Muscle layer of colon (tissue), 2 donors: ENCODE data around the gene CXXC4.

Source experiments
- H3K27ac ChIP-seq: one replicate; pipeline ENCODE4 v1.7.0; 2013; ENCODE audit warnings: low read depth, mild to moderate bottlenecking, low read length, moderate library complexity
- H3K27me3 ChIP-seq, 2 donors: one replicate each; pipeline ENCODE4 v1.7.0; 2013; ENCODE audit warnings: low read length in 2 of 2, mild to moderate bottlenecking in 2 of 2; ENCODE audit not compliant: insufficient read depth in 2 of 2, control insufficient read depth in 1 of 2
- H3K36me3 ChIP-seq: one replicate; pipeline ENCODE4 v1.7.0; 2013; ENCODE audit warnings: mild to moderate bottlenecking, low read length; ENCODE audit not compliant: insufficient read depth
- H3K4me1 ChIP-seq: one replicate; pipeline ENCODE4 v1.7.0; 2013; ENCODE audit warnings: mild to moderate bottlenecking, low read length; ENCODE audit not compliant: insufficient read depth
- H3K4me3 ChIP-seq, 2 donors: one replicate each; pipeline ENCODE4 v1.7.0; 2013; ENCODE audit warnings: low read length in 2 of 2, low read depth in 1 of 2, mild to moderate bottlenecking in 1 of 2, moderate library complexity in 1 of 2
- H3K9ac ChIP-seq: one replicate; pipeline ENCODE4 v1.7.0; 2013; ENCODE audit warnings: low read length
- H3K9me3 ChIP-seq: one replicate; pipeline ENCODE4 v1.7.0; 2013; ENCODE audit warnings: mild to moderate bottlenecking, low read length
- donor health status: abdominal sarcoma.
- donor health status: Adenocarcinoma of cecum.

Gene CXXC4

DNA sequence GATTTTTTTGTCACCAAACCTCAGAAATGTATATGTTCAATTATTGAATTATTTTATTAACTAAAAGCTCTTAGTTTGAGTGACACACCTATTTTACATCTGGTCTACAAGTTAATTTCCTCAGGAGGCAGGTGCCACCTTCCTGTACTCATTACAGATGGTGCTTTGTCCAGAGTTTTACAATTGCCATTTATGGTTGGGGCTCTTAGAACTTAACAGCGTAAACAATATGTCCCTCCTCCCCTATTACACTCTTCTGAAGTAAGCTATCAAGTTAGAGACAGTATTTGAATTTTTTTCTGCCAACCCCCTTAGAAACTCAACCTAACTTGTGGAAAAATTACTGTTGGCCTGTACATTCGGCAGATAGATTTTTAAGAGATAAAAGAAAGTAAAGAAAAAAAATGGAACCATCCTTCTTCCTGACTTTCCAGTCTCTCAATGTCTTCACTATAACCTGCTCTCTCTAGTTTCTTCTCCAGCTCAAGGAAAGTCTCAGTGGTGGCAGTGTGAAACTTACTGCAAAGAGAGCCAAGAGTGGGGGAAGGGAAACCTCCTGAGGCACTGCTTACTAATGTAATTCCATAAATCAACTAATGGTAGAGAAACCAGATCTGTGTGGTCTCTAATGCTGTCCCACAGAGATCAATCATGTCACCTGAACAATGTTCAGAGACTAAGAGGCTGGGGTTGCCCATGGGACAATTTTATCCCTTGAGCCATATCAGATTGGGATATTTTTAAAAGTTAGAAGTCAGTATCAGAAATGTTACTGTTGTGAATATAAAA lies 7.8 kb downstream of the CXXC4 start:
- Histone ChIP-seq H3K4me3 (peak overlapping the region in 1 of 2 donors; percentile 20), H3K4me1 (no peaks in the 10 kb centered on the region), H3K27me3 (no peaks in the 10 kb centered on the region), H3K9ac (no peak overlapping the region), H3K36me3 (no peaks in the 10 kb centered on the region), H3K9me3 (no peaks in the 10 kb centered on the region), H3K27ac (no peak overlapping the region)

DNA sequence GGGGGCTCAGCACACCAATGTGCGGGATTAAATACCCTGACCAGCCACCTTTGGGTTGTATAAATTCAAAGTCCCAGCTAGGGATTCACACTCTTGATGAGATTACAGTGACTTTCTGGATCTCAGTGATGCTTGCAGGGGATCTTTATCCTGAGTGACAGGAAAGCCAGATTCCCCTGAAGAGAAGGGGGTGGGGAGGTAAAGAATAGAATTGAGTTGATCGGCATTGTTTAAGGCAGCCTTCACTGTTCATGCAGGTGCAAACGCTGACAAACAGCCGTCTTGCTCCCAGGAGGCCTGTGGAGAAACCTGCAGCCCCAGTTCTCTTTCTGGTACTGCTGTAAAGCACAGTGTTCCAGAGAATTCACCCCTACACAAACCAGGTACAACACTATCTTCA lies 19.0 kb downstream of the CXXC4 start:
- no peaks in the 10 kb centered on the region for H3K36me3 ChIP-seq
- no peak overlapping the region for H3K27ac ChIP-seq
- no peak overlapping the region for H3K9ac ChIP-seq
- H3K27me3 ChIP-seq = no peaks in the 10 kb centered on the region
- H3K4me3 ChIP-seq = no peak overlapping the region
- H3K9me3 ChIP-seq = no peaks in the 10 kb centered on the region
- H3K4me1 ChIP-seq = no peaks in the 10 kb centered on the region

DNA sequence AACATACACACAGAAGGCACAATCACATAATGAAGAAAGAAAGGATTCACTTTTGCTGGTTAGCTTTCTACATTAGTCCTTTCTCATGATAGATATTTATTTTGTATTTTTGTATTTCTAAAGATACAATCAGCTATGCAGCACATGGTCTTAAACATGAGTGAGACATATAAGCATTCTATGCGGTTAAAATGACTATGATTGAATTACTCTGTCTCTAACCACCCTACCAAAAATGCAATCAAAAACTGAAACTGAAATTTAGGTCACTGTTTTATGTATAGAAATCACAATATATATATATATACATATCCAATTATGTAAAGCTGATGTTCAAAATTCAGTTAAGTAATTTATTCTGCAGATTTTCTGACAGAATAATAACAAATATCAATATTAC lies 21.9 kb downstream of the CXXC4 start:
- Histone ChIP-seq H3K9me3 (no peaks in the 10 kb centered on the region), H3K4me1 (no peaks in the 10 kb centered on the region), H3K27me3 (no peaks in the 10 kb centered on the region), H3K36me3 (no peaks in the 10 kb centered on the region), H3K9ac (no peak overlapping the region), H3K4me3 (no peak overlapping the region), H3K27ac (no peak overlapping the region)

DNA sequence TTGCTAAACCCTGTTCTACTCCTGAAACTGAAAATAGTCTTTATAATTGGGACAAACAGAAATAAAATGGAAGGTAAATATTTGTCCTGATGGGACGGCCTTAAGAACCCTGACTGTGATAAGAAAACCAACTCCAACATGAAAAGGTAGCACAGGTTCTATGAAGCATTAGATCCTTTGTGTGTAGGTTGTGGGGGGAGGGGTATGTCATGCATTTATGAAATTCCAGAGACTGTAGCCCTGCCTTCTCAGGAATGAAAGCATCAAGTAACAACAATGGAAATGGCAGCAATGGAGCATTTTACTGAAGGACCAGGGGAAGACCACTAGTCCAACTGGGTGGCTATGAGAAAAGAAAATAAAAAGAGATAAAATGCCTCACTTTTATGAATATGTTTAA lies 23.9 kb downstream of the CXXC4 start:
- Histone ChIP-seq H3K36me3 (no peaks in the 10 kb centered on the region), H3K4me1 (no peaks in the 10 kb centered on the region), H3K9ac (no peak overlapping the region), H3K27me3 (no peaks in the 10 kb centered on the region), H3K27ac (no peak overlapping the region), H3K4me3 (no peak overlapping the region), H3K9me3 (no peaks in the 10 kb centered on the region)

- H3K4me1 ChIP-seq = no peaks in the 10 kb centered on the region
- H3K27me3 ChIP-seq = no peaks in the 10 kb centered on the region
- no peak overlapping the region for H3K4me3 ChIP-seq
- H3K9ac ChIP-seq = no peak overlapping the region
- H3K36me3 ChIP-seq = no peaks in the 10 kb centered on the region
- H3K9me3 ChIP-seq = no peaks in the 10 kb centered on the region
- H3K27ac ChIP-seq = no peak overlapping the region
Observed at GRCh38 chr4:104469794-104470193, 24.9 kb downstream of the CXXC4 start.

- H3K4me1 ChIP-seq = no peaks in the 10 kb centered on the region
- H3K27ac ChIP-seq = no peak overlapping the region
- H3K27me3 ChIP-seq = no peaks in the 10 kb centered on the region
- no peak overlapping the region for H3K9ac ChIP-seq
- H3K4me3 ChIP-seq = no peak overlapping the region
- H3K9me3 ChIP-seq = no peaks in the 10 kb centered on the region
- H3K36me3 ChIP-seq = no peaks in the 10 kb centered on the region
Observed at GRCh38 chr4:104465619-104466018, 29.1 kb downstream of the CXXC4 start.

GRCh38 chr4:104465201-104465600 lies 29.5 kb downstream of the CXXC4 start:
- Histone ChIP-seq H3K9me3 (no peaks in the 10 kb centered on the region), H3K27ac (no peak overlapping the region), H3K4me3 (no peak overlapping the region), H3K27me3 (no peaks in the 10 kb centered on the region), H3K9ac (no peak overlapping the region), H3K4me1 (no peaks in the 10 kb centered on the region), H3K36me3 (no peaks in the 10 kb centered on the region)

- no peaks in the 10 kb centered on the region for H3K9me3 ChIP-seq
- H3K4me1 ChIP-seq = no peaks in the 10 kb centered on the region
- H3K9ac ChIP-seq = no peak overlapping the region
- H3K27ac ChIP-seq = no peak overlapping the region
- H3K4me3 ChIP-seq = no peak overlapping the region
- H3K36me3 ChIP-seq = no peaks in the 10 kb centered on the region
- H3K27me3 ChIP-seq = no peaks in the 10 kb centered on the region
Observed at GRCh38 chr4:104462641-104463040, 32.1 kb downstream of the CXXC4 start.

- Histone ChIP-seq H3K4me1 (no peaks in the 10 kb centered on the region), H3K9me3 (no peaks in the 10 kb centered on the region), H3K27me3 (no peaks in the 10 kb centered on the region), H3K27ac (no peak overlapping the region), H3K36me3 (no peaks in the 10 kb centered on the region), H3K4me3 (no peak overlapping the region), H3K9ac (no peak overlapping the region)
Observed at GRCh38 chr4:104457308-104457981, 37.2 kb downstream of the CXXC4 start.

- H3K27me3 ChIP-seq = no peaks in the 10 kb centered on the region
- H3K4me3 ChIP-seq = no peak overlapping the region
- H3K9ac ChIP-seq = no peak overlapping the region
- H3K27ac ChIP-seq = no peak overlapping the region
- H3K9me3 ChIP-seq = no peaks in the 10 kb centered on the region
- no peaks in the 10 kb centered on the region for H3K4me1 ChIP-seq
- H3K36me3 ChIP-seq = no peaks in the 10 kb centered on the region
Observed at GRCh38 chr4:104451573-104451972, 43.1 kb downstream of the CXXC4 start.

DNA sequence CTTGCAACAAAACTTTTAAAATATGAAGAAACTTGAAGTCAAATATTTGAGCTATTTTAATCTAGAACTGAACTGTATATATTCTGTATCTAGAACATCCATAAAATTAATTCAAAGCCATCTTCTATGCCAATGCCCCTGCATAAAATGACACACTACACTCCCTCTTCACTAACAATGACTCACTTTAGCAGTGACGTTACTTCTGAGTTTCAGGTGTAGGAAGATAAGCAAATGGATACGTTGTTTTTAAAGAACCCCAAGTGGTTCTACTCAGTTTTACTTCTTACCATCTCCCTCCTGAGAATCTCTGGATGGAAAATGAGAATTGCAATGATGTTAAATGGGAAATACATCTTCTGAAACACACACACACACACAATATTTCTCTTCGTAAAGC lies 45.2 kb downstream of the CXXC4 start:
- Histone ChIP-seq H3K27me3 (no peaks in the 10 kb centered on the region), H3K9ac (no peak overlapping the region), H3K4me1 (no peaks in the 10 kb centered on the region), H3K4me3 (no peak overlapping the region), H3K9me3 (no peaks in the 10 kb centered on the region), H3K36me3 (no peaks in the 10 kb centered on the region), H3K27ac (no peak overlapping the region)

DNA sequence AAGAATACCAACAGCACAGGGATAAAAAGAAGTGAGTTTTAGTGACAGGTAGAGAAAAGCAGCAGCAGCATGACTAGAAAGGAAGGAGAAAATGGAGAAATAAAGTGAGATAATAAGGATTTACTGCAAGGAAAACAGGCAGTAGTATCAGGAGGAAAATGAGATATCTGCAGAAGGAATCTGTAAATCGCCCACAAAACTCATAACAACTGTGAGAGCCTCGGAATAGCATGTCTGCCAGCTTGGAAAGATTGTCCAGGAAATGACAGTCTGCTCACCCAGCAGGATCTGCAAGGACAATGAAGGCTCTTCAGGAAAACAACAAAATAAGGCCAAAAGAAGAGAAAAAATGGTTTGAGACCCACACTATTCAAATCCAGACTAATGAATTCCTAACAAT lies 47.4 kb downstream of the CXXC4 start:
- Histone ChIP-seq H3K4me1 (no peaks in the 10 kb centered on the region), H3K4me3 (no peak overlapping the region), H3K9me3 (no peaks in the 10 kb centered on the region), H3K9ac (no peak overlapping the region), H3K36me3 (no peaks in the 10 kb centered on the region), H3K27me3 (no peaks in the 10 kb centered on the region), H3K27ac (no peak overlapping the region)
